Adipocyte (in vitro differentiated cells): Measurements from ENCODE around the gene ADAMTS2.

ENCODE experiments used
- DNase-seq: peaks from one replicate; pipeline ENCODE4 v3.0.0-alpha.2; 2015; ENCODE audit warnings: low read depth
- H3K27me3 ChIP-seq: replicated peaks from 2 replicates; pipeline ENCODE4 v1.7.0; 2013; ENCODE audit warnings: mild to moderate bottlenecking, low read length, moderate library complexity; ENCODE audit not compliant: control insufficient read depth, insufficient read depth
- H3K36me3 ChIP-seq: 2 replicates; pipeline ENCODE4 v1.7.0; 2013; ENCODE audit warnings: low read length, mild to moderate bottlenecking, moderate library complexity; ENCODE audit not compliant: control insufficient read depth, insufficient read depth, severe bottlenecking
- H3K4me1 ChIP-seq: 2 replicates; pipeline ENCODE4 v1.7.0; 2013; ENCODE audit warnings: mild to moderate bottlenecking, low read length, moderate library complexity; ENCODE audit not compliant: control insufficient read depth, insufficient read depth
- H3K4me3 ChIP-seq: 2 replicates; pipeline ENCODE4 v1.7.0; 2013; ENCODE audit warnings: mild to moderate bottlenecking, low read length, moderate library complexity
- H3K9ac ChIP-seq: 2 replicates; pipeline ENCODE4 v1.7.0; 2013; ENCODE audit warnings: mild to moderate bottlenecking, low read length, moderate library complexity
- H3K9me3 ChIP-seq: 2 replicates; pipeline ENCODE4 v1.7.0; 2013; ENCODE audit warnings: mild to moderate bottlenecking, low read length, moderate library complexity; ENCODE audit not compliant: control insufficient read depth

The ADAMTS2 gene

DNA sequence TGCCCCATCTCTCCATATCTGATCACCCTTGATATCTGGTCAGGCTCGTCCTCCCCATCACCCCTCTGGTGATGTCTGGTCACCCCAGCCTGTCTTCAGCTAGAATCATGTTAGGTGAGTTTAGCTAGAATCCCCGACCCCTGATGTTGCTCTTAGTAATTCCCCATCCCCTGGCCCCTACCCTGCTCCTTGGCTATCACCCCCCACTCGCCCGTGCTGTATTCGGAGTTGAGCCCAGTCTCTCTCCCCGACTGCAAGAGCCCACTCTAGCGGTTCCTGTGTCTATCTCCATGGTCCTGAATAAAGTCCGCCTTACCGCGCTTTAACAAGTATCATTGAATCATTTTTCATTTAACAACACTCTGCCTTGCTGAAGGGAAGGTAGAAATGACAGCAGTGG lies 33.7 kb downstream of the ADAMTS2 start:
- no peak for DNase-seq
- peaks cover 22% of the 10 kb centered on the region for H3K36me3 ChIP-seq
- peaks cover 37% of the 10 kb centered on the region for H3K4me1 ChIP-seq
- no peaks in the 10 kb centered on the region for H3K27me3 ChIP-seq
- no peak overlapping the region for H3K9ac ChIP-seq
- no peak overlapping the region for H3K4me3 ChIP-seq
- H3K9me3 ChIP-seq, result no peaks in the 10 kb centered on the region

DNA sequence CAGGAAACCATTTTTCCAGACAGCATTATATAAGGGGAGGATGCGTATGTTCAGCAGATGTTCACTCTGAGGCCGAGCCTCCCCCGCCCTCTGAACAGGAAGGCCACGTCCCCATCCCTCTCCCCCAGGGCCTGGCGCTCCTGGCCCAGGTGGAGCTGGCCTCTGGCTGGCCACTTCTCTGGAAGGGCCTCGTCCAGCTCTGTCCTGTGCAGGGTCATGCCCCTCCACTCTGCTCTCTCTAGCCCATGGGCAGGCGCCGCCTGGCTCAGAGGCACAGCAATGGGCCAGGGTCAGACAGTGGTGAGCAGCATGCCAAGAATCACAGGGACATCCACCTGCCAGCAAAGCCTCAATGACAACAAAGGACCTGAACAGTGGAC lies 34.2 kb downstream of the ADAMTS2 start:
- Histone ChIP-seq H3K9me3 (no peaks in the 10 kb centered on the region), H3K36me3 (peaks cover 19% of the 10 kb centered on the region), H3K9ac (no peak overlapping the region), H3K27me3 (no peaks in the 10 kb centered on the region), H3K4me1 (peaks cover 39% of the 10 kb centered on the region), H3K4me3 (no peak overlapping the region)
- DNase-seq, result no peak

DNA sequence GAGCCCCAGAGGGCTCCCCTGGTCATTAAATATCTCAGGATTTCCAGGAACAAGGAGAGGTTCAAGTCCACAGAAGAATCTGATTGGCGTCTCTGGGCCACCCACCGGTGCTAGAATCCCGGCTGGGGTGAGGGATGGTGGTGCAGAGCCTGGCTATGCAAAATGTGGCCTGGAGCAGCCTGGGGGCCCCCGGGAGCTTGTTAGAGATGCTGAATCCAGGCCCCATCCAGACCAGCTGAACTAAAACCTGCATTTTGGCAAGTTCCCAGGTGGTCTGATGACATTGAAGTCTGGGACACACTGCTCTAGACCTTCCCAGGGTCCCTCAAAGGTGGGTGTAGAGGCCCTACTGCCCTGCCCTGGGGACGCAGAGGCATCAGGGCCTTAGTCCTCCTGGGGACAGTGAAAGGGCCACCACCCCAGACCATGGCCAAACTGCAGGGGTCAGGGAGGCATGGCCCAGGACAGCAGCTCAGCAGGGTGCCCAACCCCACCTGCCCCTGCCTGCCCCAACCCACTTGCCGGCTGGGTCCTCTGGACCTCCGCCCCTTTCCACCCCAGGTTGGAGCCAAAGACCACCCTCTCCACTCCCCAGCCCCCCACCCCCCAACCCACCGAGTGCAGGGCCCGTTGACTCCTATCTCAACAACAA lies 34.7 kb downstream of the ADAMTS2 start:
- H3K9ac ChIP-seq, result no peak overlapping the region
- no peaks in the 10 kb centered on the region for H3K27me3 ChIP-seq
- peaks cover 16% of the 10 kb centered on the region for H3K36me3 ChIP-seq
- DNase-seq, result no peak
- H3K4me3 ChIP-seq, result no peak overlapping the region
- H3K4me1 ChIP-seq, result peaks cover 39% of the 10 kb centered on the region
- no peaks in the 10 kb centered on the region for H3K9me3 ChIP-seq

- Histone ChIP-seq H3K4me1 (peaks cover 40% of the 10 kb centered on the region), H3K9ac (no peak overlapping the region), H3K36me3 (peaks cover 16% of the 10 kb centered on the region), H3K27me3 (no peaks in the 10 kb centered on the region), H3K9me3 (no peaks in the 10 kb centered on the region), H3K4me3 (no peak overlapping the region)
- DNase-seq, result no peak
These were observed 35.4 kb downstream of the ADAMTS2 start for GRCh38 chr5:179309751-179310320.

DNA sequence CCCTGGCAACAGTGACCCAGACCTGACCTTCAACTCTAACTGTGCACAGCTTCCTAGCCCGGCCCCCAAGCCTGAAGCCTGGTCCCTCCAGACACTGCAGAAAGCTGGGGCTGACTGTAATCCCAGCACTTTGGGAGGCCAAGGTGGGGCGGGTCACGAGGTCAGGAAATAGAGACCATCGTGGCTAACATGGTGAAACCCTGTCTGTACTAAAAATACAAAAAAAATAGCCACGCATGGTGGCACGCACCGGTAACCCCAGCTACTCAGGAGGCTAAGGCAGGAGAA lies 35.9 kb downstream of the ADAMTS2 start:
- no peak for DNase-seq
- no peak overlapping the region for H3K9ac ChIP-seq
- H3K9me3 ChIP-seq, result no peaks in the 10 kb centered on the region
- no peak overlapping the region for H3K4me3 ChIP-seq
- H3K4me1 ChIP-seq, result peaks cover 38% of the 10 kb centered on the region
- H3K27me3 ChIP-seq, result no peaks in the 10 kb centered on the region
- H3K36me3 ChIP-seq, result peaks cover 16% of the 10 kb centered on the region

DNA sequence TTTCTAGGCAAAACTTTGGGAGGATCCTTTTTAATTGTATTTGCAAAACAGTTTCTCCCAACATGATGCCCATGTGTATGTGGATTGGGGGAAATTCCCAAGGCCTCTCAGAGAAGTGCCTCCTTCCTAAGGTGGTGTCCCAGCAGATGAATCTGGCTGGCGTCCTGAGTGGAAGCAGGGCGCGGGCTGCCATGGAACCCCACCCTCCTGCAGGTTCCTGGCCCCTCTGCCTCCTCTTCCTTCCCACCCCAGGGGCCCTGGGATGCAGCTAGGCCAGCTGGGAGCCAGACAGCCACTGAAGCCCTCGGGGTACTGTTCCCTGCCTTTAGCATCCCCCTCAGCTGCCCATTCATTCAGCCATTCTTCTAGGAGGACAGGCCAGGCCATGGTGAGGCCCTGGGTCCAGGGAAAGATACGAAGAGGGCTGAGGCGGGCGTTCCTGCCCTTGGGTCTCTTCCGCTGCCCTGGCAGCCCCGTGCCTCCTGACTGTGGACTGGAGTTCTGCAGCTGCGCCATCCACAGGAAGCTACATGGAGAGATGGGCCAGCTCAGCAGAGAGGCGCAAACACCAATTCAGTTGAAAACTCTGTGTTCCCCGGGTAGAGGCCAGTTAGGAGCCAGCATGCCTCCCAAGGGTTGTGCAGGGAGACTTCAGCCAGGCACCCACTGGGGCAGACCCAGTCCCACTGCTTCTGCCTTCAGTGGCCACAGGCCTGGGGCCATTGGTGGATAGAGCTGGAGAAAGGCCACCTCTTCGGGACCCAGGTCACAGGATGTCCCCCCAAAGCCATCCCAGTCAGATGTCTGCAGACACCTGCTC lies 36.5 kb downstream of the ADAMTS2 start:
- DNase-seq, result no peak
- H3K9ac ChIP-seq, result no peak overlapping the region
- peaks cover 16% of the 10 kb centered on the region for H3K36me3 ChIP-seq
- no peaks in the 10 kb centered on the region for H3K27me3 ChIP-seq
- H3K9me3 ChIP-seq, result no peaks in the 10 kb centered on the region
- peaks cover 39% of the 10 kb centered on the region for H3K4me1 ChIP-seq
- no peak overlapping the region for H3K4me3 ChIP-seq

DNA sequence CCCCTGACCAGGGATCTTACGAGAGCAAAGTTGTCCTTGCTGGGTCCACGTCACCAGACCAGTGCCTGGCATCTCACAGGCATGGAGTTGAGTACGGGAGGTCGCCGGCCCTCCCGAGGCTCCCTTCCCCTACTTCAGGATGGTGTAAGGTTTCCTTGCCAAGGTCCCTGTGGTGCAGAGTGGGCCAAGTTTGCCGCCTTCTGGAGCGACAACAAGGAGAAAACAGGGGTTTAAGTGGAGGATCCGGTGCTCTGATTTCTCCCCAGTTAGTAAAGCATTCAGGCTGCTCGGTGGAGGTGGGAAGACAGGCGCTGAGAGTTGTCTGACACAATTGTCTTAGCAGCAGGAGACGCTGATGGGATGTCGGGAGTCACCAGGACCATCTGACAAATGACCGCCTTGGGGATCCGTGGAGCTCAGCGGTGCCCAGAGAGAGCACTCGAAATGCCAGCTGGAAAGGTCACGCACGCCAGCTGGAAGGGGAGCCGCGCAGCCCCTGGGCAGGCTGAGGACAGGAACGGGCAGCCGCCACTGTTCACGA lies 37.3 kb downstream of the ADAMTS2 start:
- no peak overlapping the region for H3K4me3 ChIP-seq
- peaks cover 16% of the 10 kb centered on the region for H3K36me3 ChIP-seq
- peaks cover 45% of the 10 kb centered on the region for H3K4me1 ChIP-seq
- DNase-seq, result no peak
- H3K9ac ChIP-seq, result no peak overlapping the region
- no peaks in the 10 kb centered on the region for H3K27me3 ChIP-seq
- H3K9me3 ChIP-seq, result no peaks in the 10 kb centered on the region

- Histone ChIP-seq H3K27me3 (no peaks in the 10 kb centered on the region), H3K36me3 (peaks cover 12% of the 10 kb centered on the region), H3K9me3 (no peaks in the 10 kb centered on the region), H3K9ac (peak overlapping the region; percentile 34), H3K4me1 (peaks cover 52% of the 10 kb centered on the region), H3K4me3 (no peak overlapping the region)
- DNase-seq, result no peak
These were observed 38.1 kb downstream of the ADAMTS2 start for GRCh38 chr5:179307013-179307800.

DNA sequence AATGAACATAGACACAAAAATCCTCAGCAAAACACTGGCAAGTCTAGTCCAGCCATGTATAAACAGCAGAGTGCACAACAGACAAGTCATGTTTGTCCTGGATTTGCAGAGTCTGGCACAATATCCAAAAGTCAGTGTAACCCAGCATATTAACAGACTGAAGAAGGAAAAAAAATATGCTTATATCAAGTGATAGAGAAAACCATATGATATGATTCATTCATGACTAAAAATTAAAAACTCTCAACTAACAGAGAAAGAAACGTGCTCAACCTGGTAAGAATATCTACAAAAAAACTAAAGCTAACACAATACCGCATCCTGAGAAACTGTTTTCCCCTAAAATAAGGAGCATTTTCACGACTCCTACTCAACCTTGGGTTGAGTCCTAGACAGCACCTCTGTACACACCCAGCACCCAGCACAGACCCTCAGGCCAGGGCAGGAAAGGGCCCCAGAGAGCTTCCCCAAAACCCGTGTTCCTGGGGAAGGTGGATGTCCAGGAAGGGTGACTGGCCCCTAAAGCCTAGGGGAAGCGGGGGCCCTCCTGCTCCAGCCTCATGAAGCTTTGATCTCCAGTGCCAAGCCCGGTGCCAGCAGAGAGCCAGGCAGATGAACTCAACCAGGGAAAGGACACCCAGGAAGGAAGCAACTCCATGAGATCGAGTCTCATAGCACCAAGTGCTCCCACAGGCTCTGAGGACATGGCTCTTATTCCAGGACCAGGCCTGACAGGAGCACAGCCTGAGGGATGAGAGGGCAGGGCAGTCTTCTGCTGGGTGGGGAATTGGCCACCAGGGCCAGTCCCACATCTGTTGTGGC lies 38.9 kb downstream of the ADAMTS2 start:
- Histone ChIP-seq H3K4me3 (peak overlapping the region; percentile 35), H3K36me3 (peaks cover 7% of the 10 kb centered on the region)
- DNase-seq, result no peak

DNA sequence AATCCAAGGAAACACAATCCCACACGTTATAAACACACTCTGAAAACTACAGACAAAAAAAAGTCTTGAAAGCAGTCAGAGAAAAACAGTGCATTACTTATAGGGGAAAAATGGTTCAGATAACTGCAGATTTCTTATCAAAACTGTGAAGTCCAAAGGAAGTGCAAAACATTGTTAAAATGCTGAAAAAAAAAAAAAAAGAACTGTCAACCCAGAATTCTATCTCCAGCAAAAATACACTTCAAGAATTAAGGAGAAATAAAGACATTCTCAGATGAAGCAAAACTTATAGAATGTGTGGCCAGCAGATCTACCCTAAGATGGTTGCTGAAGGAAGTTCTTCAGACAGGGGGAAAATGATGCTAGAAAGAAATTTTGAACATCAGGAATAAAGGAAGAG lies 40.4 kb downstream of the ADAMTS2 start:
- DNase-seq, result no peak
- H3K4me1 ChIP-seq, result peaks cover 73% of the 10 kb centered on the region
- H3K27me3 ChIP-seq, result no peaks in the 10 kb centered on the region
- H3K36me3 ChIP-seq, result peaks cover 7% of the 10 kb centered on the region
- H3K4me3 ChIP-seq, result peak overlapping the region; percentile 57
- H3K9me3 ChIP-seq, result no peaks in the 10 kb centered on the region
- H3K9ac ChIP-seq, result peak overlapping the region; percentile 77

More for the DNA sequence above, 38.9 kb downstream of the ADAMTS2 start:
- Histone ChIP-seq H3K9ac (peak overlapping the region; percentile 34), H3K4me1 (peaks cover 60% of the 10 kb centered on the region), H3K27me3 (no peaks in the 10 kb centered on the region), H3K9me3 (no peaks in the 10 kb centered on the region)
